ENCODE measurements around the gene PLXNA2. TPM values are rescaled to one million over a fixed set of nuclear protein-coding genes. Genes with fewer than 3 reads are reported as not detected.
A peak's percentile ranks its signal among the peaks of the same experiment; 100 is the strongest.

The PLXNA2 gene
- total and polyA plus RNA-seq, 7 donors: 2.4 to 16.1 (median 6.4) TPM

GRCh38 chr1:208201229-208201628, 43.0 kb downstream of the PLXNA2 start:
- no peaks in the 10 kb centered on the region for H3K9me3 ChIP-seq

GRCh38 chr1:208200116-208200515, 44.1 kb downstream of the PLXNA2 start:
- no peak for TF ChIP-seq POLR2AphosphoS5 (IDR thresholded peaks at IDR 0.05)
- no peak for TF ChIP-seq POLR2A (IDR thresholded peaks at IDR 0.05)
- TF ChIP-seq EP300 (IDR thresholded peaks at IDR 0.05): no peak
- TF ChIP-seq CTCF (IDR thresholded peaks at IDR 0.05): no peak
- no peak for DNase-seq
- Histone ChIP-seq H3K27ac (no peak overlapping the region), H3K36me3 (no peaks in the 10 kb centered on the region), H3K27me3 (no peaks in the 10 kb centered on the region), H3K4me3 (no peak overlapping the region), H3K4me1 (peaks cover 0 to 17% (median 9%) of the 10 kb centered on the region in 4 donors), H3K9me3 (no peaks in the 10 kb centered on the region)
- WGBS, 2 donors: 94 to 95% methylated on average over 2 of the region's 2 CpGs
- intact Hi-C loops (cut with DNase I): no loop called here

More at GRCh38 chr1:208201229-208201628, 43.0 kb downstream of the PLXNA2 start:
- peak overlapping the region in 2 of 4 donors; percentile 20 to 25 for H3K27ac ChIP-seq
- TF ChIP-seq POLR2AphosphoS5 (IDR thresholded peaks at IDR 0.05): peak in 1 of 4 donors; percentile 37
- no peak for TF ChIP-seq CTCF (IDR thresholded peaks at IDR 0.05)
- DNase-seq: no peak
- no peaks in the 10 kb centered on the region for H3K36me3 ChIP-seq
- WGBS, 2 donors: 14 to 53% methylated on average over 4 of the region's 4 CpGs
- no peaks in the 10 kb centered on the region for H3K27me3 ChIP-seq
- peaks cover 0 to 15% (median 5%) of the 10 kb centered on the region in 4 donors for H3K4me1 ChIP-seq
- intact Hi-C loops (cut with DNase I): no loop called here
- H3K4me3 ChIP-seq: no peak overlapping the region

- intact Hi-C loops (cut with DNase I): no loop called here
- TF ChIP-seq POLR2AphosphoS5 (IDR thresholded peaks at IDR 0.05) (no peak), CTCF (IDR thresholded peaks at IDR 0.05) (no peak), POLR2A (IDR thresholded peaks at IDR 0.05) (no peak), EP300 (IDR thresholded peaks at IDR 0.05) (no peak)
- no peak for DNase-seq
- Histone ChIP-seq H3K4me1 (peaks cover 0 to 21% (median 8%) of the 10 kb centered on the region in 4 donors), H3K36me3 (no peaks in the 10 kb centered on the region), H3K27ac (no peak overlapping the region), H3K27me3 (no peaks in the 10 kb centered on the region), H3K9me3 (no peaks in the 10 kb centered on the region), H3K4me3 (no peak overlapping the region)
- 96 to 98% methylated on average over 8 of the region's 8 CpGs for WGBS, 2 donors
Observed at GRCh38 chr1:208198236-208198635, 45.9 kb downstream of the PLXNA2 start.

GRCh38 chr1:208194944-208195343, 49.2 kb downstream of the PLXNA2 start:
- H3K36me3 ChIP-seq: no peaks in the 10 kb centered on the region
- H3K4me3 ChIP-seq: no peak overlapping the region
- TF ChIP-seq POLR2AphosphoS5 (IDR thresholded peaks at IDR 0.05): no peak
- TF ChIP-seq EP300 (IDR thresholded peaks at IDR 0.05): no peak
- no peak for TF ChIP-seq CTCF (IDR thresholded peaks at IDR 0.05)
- TF ChIP-seq POLR2A (IDR thresholded peaks at IDR 0.05): no peak
- no peaks in the 10 kb centered on the region for H3K9me3 ChIP-seq
- peaks cover 0 to 17% (median 14%) of the 10 kb centered on the region in 4 donors for H3K4me1 ChIP-seq
- DNase-seq: no peak
- no peak overlapping the region for H3K27ac ChIP-seq
- no peaks in the 10 kb centered on the region for H3K27me3 ChIP-seq
- intact Hi-C loops (cut with DNase I): no loop called here
- WGBS, 2 donors: 92 to 93% methylated on average over 3 of the region's 3 CpGs

GRCh38 chr1:208192995-208193394, 51.2 kb downstream of the PLXNA2 start:
- Histone ChIP-seq H3K4me1 (peaks cover 0 to 25% (median 16%) of the 10 kb centered on the region in 4 donors), H3K27ac (peak overlapping the region in 2 of 4 donors; percentile 21 to 36), H3K27me3 (no peaks in the 10 kb centered on the region), H3K9me3 (no peaks in the 10 kb centered on the region), H3K36me3 (no peaks in the 10 kb centered on the region), H3K4me3 (no peak overlapping the region)
- TF ChIP-seq POLR2AphosphoS5 (IDR thresholded peaks at IDR 0.05): peak in 3 of 4 donors; percentile 13 to 59 (median 26)
- no peak for TF ChIP-seq CTCF (IDR thresholded peaks at IDR 0.05)
- DNase-seq: no peak
- intact Hi-C loops (cut with DNase I): no loop called here
- WGBS, 2 donors: 84 to 95% methylated on average over 2 of the region's 2 CpGs
